GM13976 (cell line): ENCODE measurements around the gene PPM1H.

ENCODE experiments used
- DNase-seq: peaks from one replicate; pipeline ENCODE4 v3.0.0; 2012; ENCODE audit warnings: low spot score
- CTCF ChIP-seq: IDR thresholded peaks from 2 replicates; pipeline ENCODE4 v1.5.1; 2012; ENCODE audit warnings: borderline replicate concordance, mild to moderate bottlenecking; ENCODE audit not compliant: insufficient read depth; ENCODE audit errors: extremely low read depth, missing control alignments, control extremely low read depth
- in situ Hi-C: fragments of 300-500 bp; cut with MboI; formaldehyde crosslinking; loops from one replicate; pipeline ENCODE4 v1.12.0; 2022; ENCODE audit warnings: low sequenced_read_pairs, mixed read lengths, inconsistent platforms; ENCODE audit not compliant: unreplicated experiment

The PPM1H gene

DNA sequence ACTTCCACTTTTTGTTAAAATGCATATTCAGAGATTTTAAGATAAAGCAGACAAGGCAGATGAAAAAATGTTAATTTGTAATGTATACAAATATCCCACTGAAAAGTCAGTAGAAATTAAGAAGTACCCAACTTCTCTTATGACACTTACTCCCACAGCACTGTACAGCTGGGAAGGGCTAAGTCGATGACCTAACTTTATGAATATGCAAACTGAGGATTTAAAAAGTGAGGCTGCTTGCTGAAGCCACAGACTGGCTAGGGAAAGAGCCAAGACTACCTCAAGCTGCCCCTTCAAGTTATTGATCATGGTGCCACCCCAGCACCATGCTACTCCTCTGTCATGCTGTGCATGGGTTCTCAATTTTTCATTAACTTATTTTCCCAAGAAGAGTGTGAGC lies 17.0 kb downstream of the PPM1H start:
- TF ChIP-seq CTCF = no peak
- in situ Hi-C loops = no loop called here

GRCh38 chr12:62916632-62917425 lies 18.1 kb downstream of the PPM1H start:
- in situ Hi-C loops = no loop called here
- no peak for DNase-seq
- TF ChIP-seq CTCF = no peak

More for the DNA sequence above, 17.0 kb downstream of the PPM1H start:
- no peak for DNase-seq

GRCh38 chr12:62915204-62915529 lies 19.8 kb downstream of the PPM1H start:
- TF ChIP-seq CTCF = no peak
- in situ Hi-C loops = no loop called here
- DNase-seq = no peak

DNA sequence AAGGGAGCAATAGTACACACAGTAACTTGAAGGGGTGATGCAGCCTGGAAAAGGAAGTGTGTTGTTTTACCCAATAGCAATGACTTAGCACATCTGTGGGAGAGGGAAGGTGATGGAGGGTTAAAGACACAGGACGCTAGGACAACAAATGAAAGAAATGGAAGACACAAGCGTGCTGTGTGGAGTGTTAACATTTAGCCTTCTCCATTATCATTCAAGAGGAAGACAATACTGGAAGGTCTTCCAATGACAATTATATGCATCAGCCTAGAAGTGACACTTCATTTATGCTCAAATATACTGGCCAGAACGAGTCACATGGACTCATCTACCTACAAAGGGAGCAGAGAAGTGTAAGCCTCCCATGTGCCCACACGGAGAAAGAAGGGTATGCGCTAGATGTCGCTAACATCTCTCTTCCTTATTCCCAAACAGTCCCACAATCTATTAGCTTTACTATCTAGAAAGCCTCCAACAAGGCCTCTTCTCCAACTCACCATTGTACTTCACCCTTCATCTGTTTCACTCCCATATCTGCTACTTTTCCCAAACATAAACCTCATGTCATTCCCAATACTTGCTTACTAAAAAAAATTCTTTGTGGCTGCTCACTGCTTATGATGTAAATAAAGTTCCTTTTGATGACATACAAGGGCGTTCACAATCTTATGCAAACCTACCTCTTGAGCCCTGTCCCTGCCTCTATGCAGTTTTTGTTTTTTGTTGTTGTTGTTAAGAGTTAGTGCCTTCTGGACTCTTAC lies 20.3 kb downstream of the PPM1H start:
- DNase-seq = no peak
- in situ Hi-C loops = no loop called here
- no peak for TF ChIP-seq CTCF

DNA sequence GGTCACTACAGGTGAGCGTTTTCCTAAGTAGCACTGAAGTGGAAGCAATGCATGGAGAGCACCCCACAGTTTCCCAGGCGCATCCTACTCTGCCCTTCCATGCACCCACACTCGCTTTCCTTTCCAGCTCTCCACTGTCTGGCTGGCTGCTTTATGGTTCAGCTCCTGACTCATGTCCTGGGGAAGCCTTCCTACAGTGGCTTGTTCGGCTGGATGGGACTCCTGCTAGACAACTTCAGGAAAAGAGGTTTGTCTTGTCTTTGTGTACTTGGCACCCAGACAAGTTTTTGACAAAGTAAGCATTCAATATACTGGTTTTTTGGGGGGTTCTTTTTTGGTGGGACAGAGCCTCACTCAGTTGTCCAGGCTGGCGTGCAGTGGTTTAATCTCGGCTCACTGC lies 21.6 kb downstream of the PPM1H start:
- TF ChIP-seq CTCF = no peak

DNA sequence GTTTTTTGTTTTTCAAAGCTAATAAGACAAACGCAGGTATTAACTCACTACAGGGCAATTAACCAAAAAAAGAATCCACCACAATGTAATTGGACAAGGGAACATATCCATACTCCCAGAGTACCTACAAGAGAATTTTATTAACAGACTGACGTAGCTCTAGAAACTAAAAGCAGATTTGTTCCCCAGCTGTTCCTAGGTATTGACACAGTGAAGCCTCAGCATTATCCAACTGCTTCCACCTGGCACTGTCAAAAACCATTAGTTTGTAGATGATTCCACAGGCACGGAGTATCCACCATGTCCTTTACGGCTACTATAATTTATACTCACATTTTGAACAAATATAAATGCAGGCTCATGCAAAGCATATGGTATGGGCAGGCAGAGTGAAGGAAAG lies 22.3 kb downstream of the PPM1H start:
- no peak for DNase-seq
- no peak for TF ChIP-seq CTCF
- in situ Hi-C loops = no loop called here

More for the DNA sequence above, 21.6 kb downstream of the PPM1H start:
- DNase-seq = no peak
- in situ Hi-C loops = no loop called here
